Astrocyte (in vitro differentiated cells and primary cell): ENCODE results near the gene TRMT44. TPM values are rescaled to one million over a fixed set of nuclear protein-coding genes. Genes with fewer than 3 reads are reported as not detected.

Experiments
- DNase-seq: peaks from one replicate; pipeline ENCODE4 v3.0.0-alpha.2; 2010; ENCODE audit warnings: low read depth
- FAIRE-seq: peaks from 2 replicates; lab custom pipeline; 2011; peaks lifted over from hg19 to GRCh38; lab: Jason Lieb, UNC
- H2AFZ ChIP-seq: 2 replicates; pipeline ENCODE4 v1.6.0; 2012; ENCODE audit warnings: low read depth, low read length, inconsistent platforms
- H3K27ac ChIP-seq: 2 replicates; pipeline ENCODE4 v1.5.1; 2011; ENCODE audit warnings: low read depth, low read length, inconsistent platforms
- H3K27me3 ChIP-seq: 2 replicates; pipeline ENCODE4 v1.6.0; 2011; ENCODE audit warnings: low read length, inconsistent platforms; ENCODE audit not compliant: insufficient read depth
- H3K36me3 ChIP-seq: 2 replicates; pipeline ENCODE4 v1.5.1; 2011; ENCODE audit warnings: low read length, inconsistent platforms; ENCODE audit not compliant: insufficient read depth
- H3K4me1 ChIP-seq: 2 replicates; pipeline ENCODE4 v1.5.1; 2011; ENCODE audit warnings: low read length, inconsistent platforms; ENCODE audit not compliant: insufficient read depth
- H3K4me2 ChIP-seq: 2 replicates; pipeline ENCODE4 v1.6.0; 2012; ENCODE audit warnings: low read length, inconsistent platforms
- H3K4me3 ChIP-seq: 2 replicates; pipeline ENCODE4 v1.5.1; 2011; ENCODE audit warnings: low read depth, mild to moderate bottlenecking, low read length, inconsistent platforms; ENCODE audit not compliant: insufficient read depth
- H3K79me2 ChIP-seq: 2 replicates; pipeline ENCODE4 v1.6.0; 2012; ENCODE audit warnings: mild to moderate bottlenecking, low read length, inconsistent platforms; ENCODE audit not compliant: insufficient read depth
- H3K9ac ChIP-seq: 2 replicates; pipeline ENCODE4 v1.6.0; 2012; ENCODE audit warnings: mild to moderate bottlenecking, low read length, inconsistent platforms
- H3K9me3 ChIP-seq: 2 replicates; pipeline ENCODE4 v1.5.1; 2012; ENCODE audit warnings: low read depth, mild to moderate bottlenecking, low read length, inconsistent platforms; ENCODE audit not compliant: insufficient read depth
- H4K20me1 ChIP-seq: 2 replicates; pipeline ENCODE4 v1.6.0; 2012; ENCODE audit warnings: low read length, inconsistent platforms; ENCODE audit not compliant: insufficient read depth
- H3K27ac Mint-ChIP-seq: one replicate; pipeline ENCODE4 v1.8.0; 2021; ENCODE audit warnings: mild to moderate bottlenecking, mixed read lengths; ENCODE audit not compliant: unreplicated experiment
- H3K27me3 Mint-ChIP-seq: one replicate; pipeline ENCODE4 v1.8.0; 2021; ENCODE audit warnings: low read depth, mixed read lengths; ENCODE audit not compliant: unreplicated experiment
- H3K36me3 Mint-ChIP-seq: one replicate; pipeline ENCODE4 v1.8.0; 2021; ENCODE audit warnings: low read depth, mixed read lengths; ENCODE audit not compliant: unreplicated experiment
- H3K4me1 Mint-ChIP-seq: one replicate; pipeline ENCODE4 v1.8.0; 2021; ENCODE audit warnings: low read depth, mixed read lengths; ENCODE audit not compliant: unreplicated experiment
- H3K4me3 Mint-ChIP-seq: one replicate; pipeline ENCODE4 v1.8.0; 2021; ENCODE audit warnings: mild to moderate bottlenecking, moderate library complexity, mixed read lengths; ENCODE audit not compliant: unreplicated experiment
- H3K9me3 Mint-ChIP-seq: one replicate; pipeline ENCODE4 v1.8.0; 2021; ENCODE audit warnings: mild to moderate bottlenecking, mixed read lengths; ENCODE audit not compliant: unreplicated experiment
- CTCF ChIP-seq: IDR thresholded peaks from 2 replicates; pipeline ENCODE4 v1.5.1; 2011; ENCODE audit warnings: low read depth, mild to moderate bottlenecking, inconsistent platforms, low read length, moderate library complexity; ENCODE audit not compliant: insufficient read depth
- EZH2 ChIP-seq: IDR thresholded peaks from 2 replicates; pipeline ENCODE4 v1.6.1; 2012; ENCODE audit warnings: mild to moderate bottlenecking, low read length, inconsistent platforms; ENCODE audit not compliant: insufficient read depth
- total RNA-seq: library from RNA; stranded (reverse); gene quantifications from 2 replicates; pipeline ENCODE4 v1.2.1, GENCODE V29; 2021

TRMT44 gene
- total RNA-seq, 1 donor from 2014 or later: 18.0 TPM

DNA sequence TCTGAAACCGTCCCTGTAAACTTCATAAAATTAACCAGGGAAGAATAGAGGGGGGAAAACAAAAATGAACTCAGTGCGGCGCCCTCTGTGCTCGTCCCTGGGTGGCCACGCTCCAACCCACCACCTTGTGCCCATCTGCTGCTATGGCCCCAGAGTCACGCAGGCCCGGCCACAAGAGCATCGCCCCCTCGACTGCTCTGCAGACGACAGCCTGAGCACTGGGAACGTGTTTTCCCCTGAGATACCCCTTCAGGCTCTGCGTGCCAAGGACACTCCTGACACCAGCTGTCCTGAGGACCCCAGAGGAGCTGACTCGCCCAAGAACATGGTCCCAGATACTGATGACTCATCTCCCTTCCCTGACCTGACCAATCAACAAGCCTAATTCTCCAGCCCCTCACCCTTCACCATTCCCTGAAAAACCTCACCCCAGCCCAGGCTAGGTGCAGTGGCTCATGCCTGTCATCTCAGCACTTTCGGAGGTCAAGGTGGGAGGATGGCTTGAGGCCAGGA lies 75.5 kb downstream of the TRMT44 start:
- Histone ChIP-seq H2AFZ (no peak overlapping the region), H3K27ac (no peak overlapping the region), H3K36me3 (no peaks in the 10 kb centered on the region), H4K20me1 (no peaks in the 10 kb centered on the region), H3K4me3 (no peak overlapping the region), H3K4me1 (no peaks in the 10 kb centered on the region), H3K9ac (no peak overlapping the region), H3K9me3 (no peaks in the 10 kb centered on the region), H3K79me2 (no peaks in the 10 kb centered on the region), H3K27me3 (no peaks in the 10 kb centered on the region), H3K4me2 (no peak overlapping the region)
- peaks cover 4% of the 10 kb centered on the region for H3K4me1 Mint-ChIP-seq
- no peak overlapping the region for H3K27ac Mint-ChIP-seq
- H3K27me3 Mint-ChIP-seq: peaks cover 4% of the 10 kb centered on the region
- FAIRE-seq: no peak
- no peak overlapping the region for H3K4me3 Mint-ChIP-seq
- TF ChIP-seq CTCF (no peak), EZH2 (no peak)
- no peak for DNase-seq
- H3K9me3 Mint-ChIP-seq: peaks cover 10% of the 10 kb centered on the region
- H3K36me3 Mint-ChIP-seq: no peaks in the 10 kb centered on the region

GRCh38 chr4:8516996-8517550 lies 76.5 kb downstream of the TRMT44 start:
- Histone ChIP-seq H3K9me3 (peaks cover 5% of the 10 kb centered on the region), H3K27me3 (no peaks in the 10 kb centered on the region), H4K20me1 (no peaks in the 10 kb centered on the region), H2AFZ (no peak overlapping the region), H3K36me3 (no peaks in the 10 kb centered on the region), H3K4me2 (no peak overlapping the region), H3K4me3 (no peak overlapping the region), H3K4me1 (no peaks in the 10 kb centered on the region), H3K9ac (no peak overlapping the region), H3K79me2 (no peaks in the 10 kb centered on the region), H3K27ac (no peak overlapping the region)
- no peaks in the 10 kb centered on the region for H3K36me3 Mint-ChIP-seq
- no peak overlapping the region for H3K27ac Mint-ChIP-seq
- H3K9me3 Mint-ChIP-seq: peaks cover 11% of the 10 kb centered on the region
- peaks cover 4% of the 10 kb centered on the region for H3K27me3 Mint-ChIP-seq
- no peak overlapping the region for H3K4me3 Mint-ChIP-seq
- H3K4me1 Mint-ChIP-seq: peaks cover 4% of the 10 kb centered on the region
- TF ChIP-seq CTCF (no peak), EZH2 (no peak)
- FAIRE-seq: no peak
- no peak for DNase-seq

DNA sequence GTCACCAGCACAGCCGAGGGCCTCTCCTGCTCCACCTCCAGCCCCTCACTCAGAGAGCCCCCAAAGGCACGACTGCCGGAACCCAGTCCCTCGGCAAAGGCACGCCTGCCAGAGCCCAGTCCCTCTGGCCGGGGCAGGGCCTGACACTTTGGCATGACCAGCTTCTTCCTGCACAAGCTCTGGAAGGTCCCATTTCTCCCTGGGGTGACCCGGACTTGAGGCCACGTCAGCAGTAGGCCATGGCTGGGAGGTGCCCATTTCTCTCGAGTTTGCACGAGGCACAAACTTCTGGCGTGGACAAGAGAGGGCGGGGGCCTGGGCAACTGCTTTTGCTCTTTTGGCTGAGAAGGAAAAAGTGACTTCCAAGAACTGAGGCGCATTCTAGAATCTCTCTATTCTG lies 77.4 kb downstream of the TRMT44 start:
- H3K4me1 Mint-ChIP-seq: peaks cover 4% of the 10 kb centered on the region
- H3K79me2 ChIP-seq: no peaks in the 10 kb centered on the region
- no peak overlapping the region for H3K4me3 Mint-ChIP-seq
- no peak overlapping the region for H3K27ac Mint-ChIP-seq
- H3K27ac ChIP-seq: no peak overlapping the region
- H3K9me3 Mint-ChIP-seq: peaks cover 10% of the 10 kb centered on the region
- no peak overlapping the region for H3K4me2 ChIP-seq
- no peaks in the 10 kb centered on the region for H3K36me3 Mint-ChIP-seq
- H3K9me3 ChIP-seq: peaks cover 6% of the 10 kb centered on the region
- H3K36me3 ChIP-seq: no peaks in the 10 kb centered on the region
- H2AFZ ChIP-seq: no peak overlapping the region
- no peak for TF ChIP-seq CTCF
- TF ChIP-seq EZH2: no peak
- FAIRE-seq (no peak), DNase-seq (no peak)
- no peaks in the 10 kb centered on the region for H3K27me3 ChIP-seq
- no peaks in the 10 kb centered on the region for H3K4me1 ChIP-seq
- H4K20me1 ChIP-seq: no peaks in the 10 kb centered on the region
- no peak overlapping the region for H3K4me3 ChIP-seq
- no peak overlapping the region for H3K9ac ChIP-seq
- peaks cover 4% of the 10 kb centered on the region for H3K27me3 Mint-ChIP-seq
